D721Med (cell line): ENCODE measurements around the gene FAAP100.

ENCODE experiments used
- DNase-seq: peaks from one replicate; pipeline ENCODE4 v3.0.0; 2011; ENCODE audit warnings: low spot score; ENCODE audit not compliant: insufficient read length
- FAIRE-seq: peaks from 2 replicates; lab custom pipeline; 2011; peaks lifted over from hg19 to GRCh38; lab: Jason Lieb, UNC
- TF ChIP-seq, protein P1 (sequence below): IDR thresholded peaks from 2 replicates; pipeline ENCODE4 v1.5.1; 2012; ENCODE audit warnings: mild to moderate bottlenecking, control low read depth; ENCODE audit not compliant: insufficient read depth; ENCODE audit errors: missing control alignments

The FAAP100 gene

DNA sequence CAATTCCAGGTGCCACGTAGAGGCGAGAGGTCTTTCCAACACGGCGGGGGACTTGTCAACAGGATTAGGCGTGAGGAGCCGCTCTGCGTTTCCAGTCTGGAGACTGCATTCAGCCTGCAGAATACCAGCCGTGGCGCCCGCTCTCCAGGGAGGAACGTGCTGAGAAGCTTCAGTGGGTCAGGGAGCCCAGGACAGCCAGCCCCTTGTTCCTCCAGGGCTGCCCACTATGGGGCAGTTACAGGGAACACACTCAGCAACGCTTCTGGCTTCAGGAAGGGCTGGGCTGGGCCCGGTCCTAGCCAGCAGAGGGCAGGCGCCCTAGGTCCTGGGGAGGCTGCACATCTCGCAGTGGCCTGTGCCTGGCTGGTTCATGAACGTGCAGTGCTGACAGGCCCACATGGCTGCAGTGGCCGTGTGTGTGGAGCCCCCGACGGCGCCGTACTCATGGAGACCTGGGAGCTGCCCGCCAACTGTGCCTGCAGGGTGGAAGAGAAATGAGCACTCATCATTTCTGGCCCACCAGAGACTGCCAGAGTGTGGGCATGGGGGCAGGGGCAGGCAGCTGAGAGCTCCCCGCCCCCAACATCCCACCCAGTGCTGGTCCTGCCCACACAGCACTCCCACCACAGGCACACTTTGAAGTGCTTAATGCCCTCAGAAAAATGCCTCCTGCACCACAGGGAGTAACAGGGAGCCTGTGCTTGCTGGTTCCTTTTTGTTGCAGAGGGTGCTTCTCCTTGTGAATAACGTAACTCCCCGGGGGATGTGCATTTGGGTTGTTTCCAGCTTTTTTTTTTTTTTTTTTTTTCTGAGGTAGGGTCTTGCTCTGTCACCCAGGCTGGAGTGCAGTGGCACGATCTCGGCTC, 7.0 kb upstream of the FAAP100 start:
- FAIRE-seq = no peak
- TF ChIP-seq, protein P1, sequence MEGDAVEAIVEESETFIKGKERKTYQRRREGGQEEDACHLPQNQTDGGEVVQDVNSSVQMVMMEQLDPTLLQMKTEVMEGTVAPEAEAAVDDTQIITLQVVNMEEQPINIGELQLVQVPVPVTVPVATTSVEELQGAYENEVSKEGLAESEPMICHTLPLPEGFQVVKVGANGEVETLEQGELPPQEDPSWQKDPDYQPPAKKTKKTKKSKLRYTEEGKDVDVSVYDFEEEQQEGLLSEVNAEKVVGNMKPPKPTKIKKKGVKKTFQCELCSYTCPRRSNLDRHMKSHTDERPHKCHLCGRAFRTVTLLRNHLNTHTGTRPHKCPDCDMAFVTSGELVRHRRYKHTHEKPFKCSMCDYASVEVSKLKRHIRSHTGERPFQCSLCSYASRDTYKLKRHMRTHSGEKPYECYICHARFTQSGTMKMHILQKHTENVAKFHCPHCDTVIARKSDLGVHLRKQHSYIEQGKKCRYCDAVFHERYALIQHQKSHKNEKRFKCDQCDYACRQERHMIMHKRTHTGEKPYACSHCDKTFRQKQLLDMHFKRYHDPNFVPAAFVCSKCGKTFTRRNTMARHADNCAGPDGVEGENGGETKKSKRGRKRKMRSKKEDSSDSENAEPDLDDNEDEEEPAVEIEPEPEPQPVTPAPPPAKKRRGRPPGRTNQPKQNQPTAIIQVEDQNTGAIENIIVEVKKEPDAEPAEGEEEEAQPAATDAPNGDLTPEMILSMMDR = no peak
- DNase-seq = no peak

DNA sequence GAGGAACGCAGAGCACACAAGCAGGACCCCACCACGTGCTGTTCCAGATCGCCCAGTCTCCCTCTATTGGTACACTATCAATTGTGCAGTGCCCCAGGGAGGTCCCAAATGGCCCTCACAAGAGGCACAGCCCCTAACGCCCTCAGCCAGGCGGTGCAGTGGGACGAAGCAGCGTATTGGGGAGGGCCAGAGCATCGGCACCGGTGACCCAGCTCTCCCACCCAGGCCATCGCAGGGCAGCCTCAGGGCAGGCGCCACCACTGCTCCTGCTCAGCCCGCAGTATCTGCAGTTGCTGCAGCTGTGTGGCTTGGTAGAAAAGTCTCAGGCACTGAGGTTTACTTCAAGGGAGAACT, 5.9 kb upstream of the FAAP100 start:
- FAIRE-seq = no peak
- DNase-seq = no peak
- TF ChIP-seq, protein P1 = no peak

DNA sequence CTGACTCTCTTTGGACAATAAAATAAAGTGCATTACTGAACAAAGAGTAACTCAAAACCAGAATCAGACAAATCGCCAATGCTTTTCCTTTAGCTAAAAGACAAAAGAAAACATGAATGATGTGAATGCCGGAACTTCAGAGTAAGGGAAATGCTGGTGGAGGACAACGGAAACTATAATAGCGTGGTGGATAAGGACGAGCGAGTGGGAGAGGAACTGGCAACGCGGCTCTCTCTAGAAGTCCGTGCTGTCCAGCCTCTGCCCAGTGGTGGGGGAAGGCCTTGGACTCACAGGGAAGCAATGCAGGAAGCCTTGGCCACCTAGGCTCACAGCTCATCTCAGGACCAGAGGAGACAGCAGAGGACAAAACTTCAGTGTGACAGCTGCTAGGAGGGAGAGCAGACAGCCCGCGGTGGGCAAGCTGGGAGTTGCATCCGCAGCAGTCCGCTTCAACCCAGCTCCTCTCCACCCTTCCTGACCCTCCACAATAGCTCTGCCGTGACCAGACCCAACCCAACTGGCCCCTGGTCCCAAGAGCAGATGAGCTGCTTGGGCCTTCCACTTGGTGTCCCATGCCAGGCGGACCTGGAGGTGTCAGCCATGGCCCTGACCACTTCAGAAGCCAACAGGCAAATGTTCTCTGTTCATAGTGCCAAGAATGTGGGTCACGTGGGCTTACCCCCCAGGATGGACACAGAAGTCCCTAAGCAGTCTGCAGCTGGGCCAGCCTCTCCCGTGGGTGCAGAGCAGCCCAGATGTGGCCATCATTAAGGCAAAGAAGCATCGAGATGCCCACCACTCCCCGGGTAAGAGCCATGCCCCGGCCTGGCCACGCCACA, 5.3 kb upstream of the FAAP100 start:
- TF ChIP-seq, protein P1 = no peak
- no peak for DNase-seq
- no peak for FAIRE-seq

DNA sequence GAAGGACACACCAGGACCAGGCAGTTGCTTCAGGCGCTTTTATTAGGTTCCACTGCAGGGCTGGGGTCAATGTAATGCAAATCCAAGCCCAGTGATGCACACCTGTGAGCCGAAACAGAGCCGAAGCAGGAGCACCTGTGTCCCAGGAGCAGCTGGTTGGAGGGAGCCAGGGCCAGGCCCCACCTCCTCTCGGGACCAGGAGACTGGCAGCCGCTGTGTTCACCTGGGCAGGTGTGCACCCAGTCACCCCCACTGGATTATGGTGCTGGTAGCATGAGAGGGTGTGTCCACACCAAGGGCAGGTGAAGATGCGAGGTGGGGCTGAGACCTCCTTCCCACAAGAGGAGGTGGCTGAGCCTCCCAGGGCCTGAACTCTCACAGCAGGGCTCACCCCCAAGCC, 4.7 kb upstream of the FAAP100 start:
- DNase-seq (no peak), FAIRE-seq (no peak)

DNA sequence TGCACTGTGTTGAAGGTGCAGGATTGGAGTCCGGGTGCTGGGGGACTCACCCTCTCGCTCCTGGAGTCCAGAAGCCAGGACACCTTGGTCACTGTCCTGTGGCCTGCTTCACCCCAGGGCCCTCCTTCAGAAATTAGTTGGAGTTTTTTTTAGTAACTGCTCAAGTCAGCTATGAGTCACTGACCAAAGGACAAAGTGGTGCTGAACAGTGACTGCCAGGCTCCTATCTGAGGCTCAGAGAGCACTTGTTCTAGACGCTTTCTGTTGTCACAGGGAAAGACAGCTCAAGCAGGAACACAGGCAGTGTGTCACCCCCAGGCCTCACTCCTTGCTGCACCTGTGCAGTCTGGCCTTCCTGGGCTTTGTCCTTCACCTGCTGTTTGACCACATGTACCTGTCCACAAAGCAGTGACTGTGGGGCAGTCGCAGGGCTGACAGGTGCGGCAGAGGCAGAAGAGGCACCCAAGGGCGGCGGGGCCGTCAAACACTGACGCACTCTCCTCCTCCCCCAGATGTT, 4.1 kb upstream of the FAAP100 start:
- no peak for FAIRE-seq
- no peak for DNase-seq
- TF ChIP-seq, protein P1 = no peak

More for the DNA sequence above, 4.7 kb upstream of the FAAP100 start:
- TF ChIP-seq, protein P1 = no peak

DNA sequence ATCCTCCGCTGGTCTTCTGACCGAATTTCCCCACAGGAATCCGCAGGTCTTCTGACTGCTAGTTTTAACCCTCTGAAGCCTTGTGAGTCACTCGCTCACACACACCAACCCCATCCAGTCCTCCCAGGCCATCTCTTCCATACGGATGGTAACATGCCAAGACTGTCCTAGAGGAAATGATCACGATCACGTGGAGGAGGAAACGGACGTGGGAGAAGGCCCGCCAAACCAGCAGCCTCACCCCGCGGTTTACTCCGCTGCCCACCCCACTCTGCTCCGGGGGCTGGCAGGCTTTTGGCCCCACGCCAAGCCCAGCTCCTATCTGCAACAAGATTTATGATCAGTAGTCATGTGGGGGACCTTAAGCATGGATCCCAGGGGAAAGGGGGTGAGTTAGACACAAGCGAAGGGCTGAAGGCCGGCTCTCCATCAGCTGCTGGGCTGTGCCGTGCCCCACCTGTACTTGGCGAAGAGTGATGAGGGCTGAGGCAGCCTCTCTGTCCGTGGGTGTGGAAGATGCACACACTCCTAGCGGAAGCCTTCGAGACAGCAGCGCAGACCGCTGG, 1.5 kb upstream of the FAAP100 start:
- TF ChIP-seq, protein P1 = no peak
- FAIRE-seq (no peak), DNase-seq (no peak)
